GM18502 (cell line): Measurements from ENCODE around the gene DNAJC5G.
"Not testable (repeated sequence)": the region's sequence is repeated elsewhere in the genome, so short reads cannot be mapped to it uniquely, and the experiment has no call there.

ENCODE experiments used
- ATAC-seq: cut with Tn5 transposase; IDR thresholded peaks from one replicate; pipeline ENCODE4 v1.9.1; 2021; ENCODE audit warnings: mild to moderate bottlenecking; ENCODE audit not compliant: unreplicated experiment, poor library complexity

The DNAJC5G gene

DNA sequence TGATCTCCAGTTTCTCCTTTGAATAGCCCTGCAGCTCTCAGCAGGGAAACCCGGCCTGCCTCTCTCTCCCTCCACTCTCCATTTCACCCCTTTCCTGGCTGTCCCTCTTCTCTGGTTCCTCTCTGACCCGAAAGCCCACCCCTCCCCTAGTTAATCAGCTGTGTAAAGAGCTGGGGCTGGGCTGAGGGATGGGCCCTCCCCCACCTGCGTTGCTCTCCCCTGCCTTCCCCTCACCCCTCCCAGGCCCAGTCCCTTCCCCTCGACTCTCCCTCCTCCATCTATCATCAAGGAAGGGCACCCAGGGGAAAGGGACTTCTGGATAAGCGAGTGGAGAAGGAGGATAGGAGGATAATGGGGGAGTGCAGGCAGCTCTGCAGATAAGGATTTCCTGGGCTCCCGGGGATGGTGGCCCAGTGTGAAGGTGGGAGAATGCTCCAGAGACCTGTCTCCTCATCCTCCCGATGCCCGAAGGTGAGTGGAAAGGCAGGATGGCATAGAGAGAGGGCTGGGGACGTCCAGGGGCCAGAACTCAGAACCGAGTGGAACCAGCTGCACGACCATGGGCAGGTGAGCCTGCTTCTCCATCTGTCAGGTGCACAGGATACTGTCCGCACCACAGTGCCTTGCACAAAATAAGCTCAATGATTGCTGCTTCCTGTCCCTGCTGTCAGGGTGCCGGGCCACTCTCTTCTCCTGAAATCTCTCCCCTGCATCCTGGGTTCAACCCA is 24.4 kb upstream of the DNAJC5G start:
- no peak for ATAC-seq

DNA sequence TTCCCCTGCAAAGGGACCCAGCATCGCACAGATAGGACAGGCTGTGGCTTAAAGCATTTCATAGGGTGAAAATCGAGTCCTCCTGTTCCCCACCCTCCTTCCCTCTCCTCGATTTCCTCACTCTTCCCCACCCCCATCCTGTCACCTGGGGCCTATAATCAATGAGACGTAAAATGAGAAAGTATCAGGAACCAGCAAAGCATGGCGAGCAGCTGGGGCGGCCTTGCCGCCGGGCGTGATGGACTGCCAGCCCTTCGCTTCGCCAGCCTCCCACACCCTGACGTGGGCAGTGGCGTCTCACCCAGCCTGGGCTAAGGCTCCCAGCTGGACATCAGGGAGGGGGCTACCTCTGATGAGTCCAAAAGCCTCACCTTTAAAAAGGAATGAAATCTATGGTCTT is 23.5 kb upstream of the DNAJC5G start:
- ATAC-seq, result no peak

DNA sequence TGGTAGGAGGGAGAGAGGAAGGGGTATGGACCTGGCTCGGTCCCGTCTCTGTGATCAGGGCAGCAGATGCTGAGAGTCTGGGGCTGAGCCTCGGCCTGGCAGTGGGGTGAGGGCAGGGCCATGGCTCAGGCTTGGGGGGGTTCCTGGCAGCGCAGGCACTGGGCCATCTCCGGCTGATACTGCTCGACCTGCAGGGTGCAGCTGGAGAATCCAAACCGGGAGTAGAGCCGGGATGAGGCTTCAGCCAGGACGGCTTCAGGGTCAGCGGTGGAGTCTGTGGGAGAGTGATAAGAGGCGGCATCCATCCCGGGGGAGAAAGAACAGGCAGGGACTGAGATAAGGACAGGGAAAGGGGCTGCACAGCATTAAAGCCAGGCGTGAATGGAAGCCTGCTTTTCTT is 20.0 kb upstream of the DNAJC5G start:
- no peak for ATAC-seq

DNA sequence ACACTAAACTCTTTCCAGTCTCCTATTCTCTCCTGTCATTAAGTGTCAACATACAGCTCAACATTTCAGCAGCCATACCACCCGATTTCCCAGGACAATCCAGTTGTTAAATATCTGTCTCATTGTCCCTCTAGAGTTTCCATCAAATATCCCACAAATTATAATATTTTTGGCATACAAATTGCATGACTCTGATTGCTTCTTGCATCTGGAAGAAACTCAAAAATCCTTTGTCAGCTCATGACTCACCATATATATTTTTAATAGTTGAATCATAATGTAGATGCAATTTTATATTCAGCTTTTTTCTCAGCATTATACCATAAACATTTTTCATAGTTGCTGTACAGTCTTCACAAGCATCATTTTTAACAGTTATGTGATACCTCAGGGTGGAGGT is 19.6 kb upstream of the DNAJC5G start:
- ATAC-seq, result no peak

DNA sequence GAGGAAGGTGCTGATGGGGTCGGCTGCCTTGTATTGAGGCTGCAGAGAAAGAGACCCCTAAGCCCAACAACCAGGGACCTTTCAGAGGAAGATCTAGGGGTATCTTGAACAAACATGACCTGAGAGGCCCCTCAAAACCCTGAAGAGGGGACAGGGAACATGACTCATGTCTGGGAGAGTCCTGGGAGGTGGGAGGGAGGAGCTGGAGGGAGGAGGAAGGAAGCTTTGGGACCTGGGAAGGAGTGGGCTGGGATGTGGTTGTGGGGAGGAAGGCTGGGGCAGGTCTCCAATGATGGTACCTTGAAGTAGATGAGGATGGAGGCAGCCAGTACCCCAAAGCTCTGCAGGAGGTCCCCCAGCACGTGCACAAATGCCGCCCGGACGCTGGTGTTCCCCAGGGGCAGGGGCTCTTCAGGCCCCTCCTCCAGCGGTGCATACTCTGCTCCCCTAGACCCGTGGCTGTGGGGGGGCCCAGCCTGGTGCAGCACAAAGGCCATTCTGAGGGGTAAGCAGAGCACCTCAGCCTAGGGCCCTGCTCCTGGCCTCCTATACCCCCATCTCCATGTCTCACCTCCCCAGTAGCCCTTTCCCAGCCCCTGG is 18.3 kb upstream of the DNAJC5G start:
- no peak for ATAC-seq

DNA sequence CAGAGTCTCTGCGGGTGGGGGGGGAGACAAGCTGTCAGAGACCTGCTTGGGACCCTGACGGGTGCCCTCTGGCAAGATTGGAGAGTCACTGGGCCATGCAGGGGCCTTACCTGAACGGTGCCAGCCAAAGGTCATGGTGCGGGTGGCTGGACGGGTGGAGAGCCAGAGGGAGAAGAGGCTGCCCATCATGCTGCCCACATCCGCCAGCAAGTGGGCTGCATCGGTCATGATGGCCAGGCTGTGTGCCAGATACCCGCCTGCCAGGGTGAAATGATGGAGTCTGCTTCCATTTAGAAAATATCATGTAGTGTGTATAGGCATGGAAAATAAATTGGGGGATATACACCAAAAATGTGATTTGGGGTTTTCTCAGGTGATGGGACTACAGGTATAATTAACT is 17.2 kb upstream of the DNAJC5G start:
- no peak for ATAC-seq

DNA sequence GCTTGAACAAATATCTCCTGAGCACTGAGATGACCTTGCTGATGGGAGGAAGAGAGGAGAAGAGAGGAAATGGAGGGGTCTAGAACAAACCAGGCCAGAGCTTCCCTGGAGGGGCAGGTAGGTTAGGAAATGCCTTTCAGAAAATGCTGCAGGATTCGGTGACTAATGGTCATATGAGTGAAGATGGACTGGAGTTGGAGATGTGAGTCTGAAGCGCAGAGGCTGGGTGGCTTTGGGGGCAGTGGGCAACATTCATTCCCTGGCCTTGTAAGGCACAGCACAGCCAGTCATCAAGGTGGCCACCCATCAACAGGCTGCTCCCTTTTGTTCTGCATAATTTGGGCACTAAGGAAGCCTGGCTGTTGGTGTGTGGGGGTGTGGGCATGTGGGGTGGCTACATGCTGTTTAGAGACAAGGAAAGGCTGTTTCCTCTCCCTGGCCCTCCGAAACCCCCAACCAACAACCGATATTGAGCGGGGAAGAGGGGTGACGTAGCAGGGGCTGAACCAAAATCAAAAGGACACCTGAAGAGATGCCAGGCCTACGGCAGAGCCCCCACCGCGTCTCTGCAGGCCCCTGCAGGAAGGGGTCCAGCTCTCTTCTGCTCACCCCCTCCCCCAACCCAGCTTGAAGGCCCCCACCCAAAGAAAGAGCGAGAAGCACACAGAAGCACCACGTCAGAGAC is 13.8 kb upstream of the DNAJC5G start:
- no peak for ATAC-seq

DNA sequence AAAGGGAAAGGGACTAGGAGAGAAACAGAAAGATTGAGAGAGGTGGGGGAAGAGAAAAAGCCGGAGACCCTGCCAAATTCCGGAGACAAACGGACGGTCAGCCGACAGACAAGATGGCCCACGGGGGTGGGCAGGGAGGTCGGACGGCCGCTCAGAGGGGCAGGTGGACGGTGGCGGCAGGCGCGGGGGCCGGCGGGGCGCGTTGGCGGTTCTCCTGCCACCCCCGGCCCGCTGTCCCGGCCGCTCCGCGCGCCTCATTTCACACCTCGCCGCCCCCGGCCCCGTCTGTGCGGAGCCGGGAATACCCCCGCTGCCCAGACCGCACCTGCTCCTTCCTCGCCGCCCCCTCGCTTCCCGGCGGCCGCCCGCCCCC is 13.3 kb upstream of the DNAJC5G start:
- no peak for ATAC-seq

DNA sequence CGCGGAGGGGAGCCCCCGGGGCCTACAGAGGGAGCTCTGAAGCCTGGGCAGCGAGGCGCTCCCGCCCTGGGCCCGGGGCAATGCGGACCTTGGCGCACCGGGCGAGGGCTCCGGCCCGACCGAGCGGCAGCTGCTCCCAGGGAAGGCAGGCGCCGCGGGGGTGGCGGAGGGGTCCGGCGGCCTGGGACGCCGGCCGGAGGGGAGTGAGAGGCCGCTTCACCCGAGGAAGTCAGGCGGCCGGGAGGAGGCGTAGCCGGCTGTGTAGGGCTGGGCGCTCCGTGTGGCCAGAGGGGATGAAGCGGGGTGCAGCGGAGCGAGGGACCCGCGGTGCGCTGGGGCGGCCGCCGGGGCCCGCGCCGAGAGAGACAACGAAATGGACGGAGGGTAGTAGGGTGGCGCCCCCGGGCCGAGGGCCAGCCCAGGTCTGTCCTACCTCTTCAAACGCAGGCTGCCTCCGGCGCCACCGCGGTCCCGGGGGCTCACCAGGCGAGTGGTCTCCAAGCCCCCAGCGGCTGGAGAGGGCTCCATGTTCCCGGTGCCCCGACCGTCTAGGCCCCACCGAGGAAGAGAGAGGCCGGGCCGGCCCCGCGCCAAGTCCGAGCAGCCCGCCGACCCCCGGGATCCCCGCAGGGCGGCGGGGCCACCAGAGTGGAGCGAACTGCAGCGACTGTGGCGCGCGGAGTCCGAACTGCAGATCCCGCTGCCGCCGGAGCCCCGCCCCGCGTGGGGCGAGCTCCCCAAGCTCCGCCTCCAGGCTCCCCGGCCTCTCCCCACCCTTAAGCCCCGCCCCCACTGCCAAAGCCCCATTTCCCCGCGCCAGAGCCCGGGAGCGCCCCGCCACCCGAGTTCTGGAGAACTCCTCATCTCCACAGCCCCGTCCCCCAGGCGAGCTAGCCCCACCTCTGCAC is 12.6 kb upstream of the DNAJC5G start, which contains the start of gene SLC30A3:
Gene SLC30A3 (minus strand): TSS at position 669 of the 908 bp plus-strand sequence. CDS start 141 bp downstream, at position 528.
- no peak for ATAC-seq

DNA sequence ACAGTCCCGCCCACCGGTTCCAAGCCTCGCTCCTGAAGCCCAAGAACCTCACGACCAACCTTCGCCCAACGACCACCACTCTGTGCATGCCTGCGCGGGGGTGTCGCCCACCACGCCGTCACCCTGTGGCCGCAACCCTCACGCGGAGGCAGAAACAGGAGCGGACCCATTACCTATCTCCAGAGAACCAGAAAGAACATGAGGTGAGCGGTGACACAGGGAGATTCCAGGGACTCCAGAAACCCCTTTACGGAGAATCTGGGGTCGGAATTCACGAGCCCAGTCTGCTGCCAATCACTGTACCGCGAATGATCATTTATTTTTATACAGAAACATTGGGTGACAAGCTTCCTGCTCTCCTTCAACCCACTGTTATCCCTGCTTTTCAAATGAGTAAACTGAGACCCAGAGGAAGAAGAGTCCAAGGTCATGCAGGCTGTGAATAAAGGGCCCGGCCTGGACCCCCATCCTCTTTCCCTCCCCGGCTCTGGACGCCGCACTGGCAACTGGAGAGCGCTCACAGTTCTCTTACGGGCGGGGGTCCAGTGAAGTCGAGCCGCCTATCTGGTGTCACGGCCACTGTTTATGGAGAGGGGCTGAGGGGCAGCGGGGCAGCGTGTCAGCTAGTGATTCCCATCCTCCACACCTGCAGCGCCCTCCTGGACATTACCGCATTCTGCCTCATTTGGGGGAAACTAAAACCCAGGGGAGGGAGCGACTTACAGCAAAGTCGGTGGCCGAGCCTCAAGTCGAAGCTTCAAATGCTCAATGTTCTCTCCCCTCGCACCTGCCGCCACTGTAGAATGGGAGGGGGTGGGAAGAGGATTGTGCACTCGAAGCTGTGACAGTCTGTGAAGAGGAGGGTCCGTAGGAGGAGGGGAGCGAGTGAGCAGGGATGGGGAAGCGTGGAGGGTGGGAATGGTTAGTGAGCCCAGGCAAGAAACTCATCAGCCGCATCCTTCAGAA is 11.7 kb upstream of the DNAJC5G start:
- no peak for ATAC-seq

DNA sequence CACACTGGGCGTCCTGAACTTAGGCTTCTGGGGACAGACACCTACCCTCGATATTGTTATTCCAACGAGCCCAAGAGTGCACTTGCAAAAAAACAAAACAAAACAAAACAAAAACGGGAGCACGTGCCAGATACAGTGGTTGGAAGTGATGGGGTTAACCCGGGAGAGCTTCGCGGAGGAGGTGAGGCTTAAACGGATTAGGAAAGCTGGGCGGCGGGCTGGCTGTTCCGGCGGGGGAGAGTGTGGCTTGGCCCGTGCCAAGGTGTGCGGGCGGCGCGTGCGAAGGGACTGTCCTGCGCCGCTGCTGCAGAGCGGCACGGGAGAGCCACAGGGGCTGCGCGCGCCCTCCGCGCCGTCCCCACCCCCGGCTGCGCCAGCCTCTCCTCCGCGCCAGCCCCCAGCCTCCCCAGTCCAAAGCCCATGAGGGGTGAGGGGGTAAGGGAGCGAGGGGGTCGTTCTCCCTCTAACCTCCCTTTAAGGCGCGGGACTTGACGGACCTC is 10.9 kb upstream of the DNAJC5G start:
- peak; percentile 24 for ATAC-seq

DNA sequence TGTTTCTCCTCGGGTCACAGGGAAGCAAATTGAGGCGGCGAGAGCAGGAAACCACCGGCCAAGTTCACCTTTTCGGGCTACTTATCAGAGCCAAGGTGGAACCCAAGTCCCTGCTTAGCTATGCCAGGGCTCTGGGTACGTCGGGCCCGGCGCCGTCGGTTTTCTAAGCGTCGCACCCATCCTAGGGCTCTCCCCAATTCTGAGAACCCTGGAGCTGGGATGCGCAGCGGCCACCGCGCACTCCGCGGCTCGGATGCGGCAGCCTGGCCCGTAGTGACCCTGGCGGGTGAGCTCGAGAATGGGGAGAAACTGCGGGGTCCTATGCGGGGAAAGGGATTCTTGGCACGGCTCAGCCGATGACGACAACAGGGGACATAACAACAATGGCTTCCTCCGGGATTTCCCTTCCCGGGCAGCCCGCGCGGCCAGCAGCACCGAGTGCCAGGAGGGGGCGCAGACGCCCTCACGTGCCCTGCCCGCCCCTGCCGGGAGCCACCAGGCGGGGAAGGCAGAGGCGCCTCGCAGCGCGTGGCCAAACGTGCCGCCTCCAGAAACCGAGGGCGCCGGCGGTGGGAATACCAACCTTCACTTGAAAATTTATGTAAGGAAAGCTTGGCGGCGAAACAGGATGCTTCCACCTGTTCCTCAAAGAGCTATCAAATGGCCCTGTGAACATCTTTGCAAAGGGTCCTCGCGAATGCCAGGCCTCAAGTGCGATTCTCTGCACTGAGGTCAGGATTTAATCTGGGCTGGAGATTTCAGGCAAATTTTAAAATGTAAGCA is 10.3 kb upstream of the DNAJC5G start:
- peak; percentile 55 for ATAC-seq

DNA sequence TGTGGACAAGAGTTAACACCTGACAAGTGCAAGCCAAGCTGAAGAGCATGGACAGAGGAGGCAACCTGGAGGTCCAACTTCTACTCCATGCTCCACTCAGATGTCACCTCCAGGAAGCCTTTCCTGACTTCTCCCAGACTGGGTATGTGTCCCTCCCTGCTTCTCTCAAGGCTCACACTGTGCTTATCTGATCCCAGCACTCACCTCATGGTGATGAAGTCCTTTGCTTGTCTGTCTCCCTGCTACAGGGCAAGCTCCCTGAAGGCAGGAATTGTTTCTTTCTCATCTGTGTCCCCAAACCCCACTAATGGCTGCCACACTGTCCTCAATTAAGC is 9.7 kb upstream of the DNAJC5G start:
- ATAC-seq, result no peak

DNA sequence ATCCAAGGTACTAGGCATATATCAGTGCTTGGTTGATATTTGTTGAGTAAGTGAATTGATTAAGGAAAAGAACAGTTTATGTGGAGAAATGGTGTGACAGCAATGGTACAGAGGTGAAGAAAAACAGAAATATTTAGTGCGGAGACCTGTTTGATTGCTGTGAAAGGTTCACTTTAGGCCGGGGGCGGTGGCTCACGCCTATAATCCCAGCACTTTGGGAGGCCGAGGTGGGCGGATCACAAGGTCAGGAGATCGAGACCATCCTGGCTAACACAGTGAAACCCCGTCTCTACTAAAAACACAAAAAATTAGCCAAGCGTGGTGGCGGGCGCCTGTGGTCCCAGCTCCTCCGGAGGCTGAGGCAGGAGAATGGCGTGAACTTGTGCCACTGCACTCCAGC is 6.9 kb upstream of the DNAJC5G start:
- ATAC-seq, result not testable (repeated sequence)

DNA sequence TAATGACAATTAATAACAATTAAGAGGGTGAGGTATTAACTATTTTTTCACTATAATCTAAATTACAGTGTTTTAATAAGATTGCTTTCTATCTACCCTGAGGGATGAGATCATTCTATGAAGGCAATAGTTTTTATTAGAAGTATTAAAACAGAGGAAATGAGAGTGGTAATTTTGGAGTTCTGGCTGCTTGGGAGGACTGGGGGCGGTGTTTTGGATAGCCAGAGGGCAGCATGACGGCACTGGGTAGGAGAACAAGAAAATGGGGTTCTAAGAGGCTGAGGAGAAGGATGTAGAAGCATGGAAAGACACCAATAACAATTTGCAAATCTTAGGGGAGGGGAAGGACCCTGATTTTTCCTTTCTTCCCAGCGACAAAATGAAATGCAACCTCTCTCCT is 5.1 kb upstream of the DNAJC5G start:
- ATAC-seq, result no peak

DNA sequence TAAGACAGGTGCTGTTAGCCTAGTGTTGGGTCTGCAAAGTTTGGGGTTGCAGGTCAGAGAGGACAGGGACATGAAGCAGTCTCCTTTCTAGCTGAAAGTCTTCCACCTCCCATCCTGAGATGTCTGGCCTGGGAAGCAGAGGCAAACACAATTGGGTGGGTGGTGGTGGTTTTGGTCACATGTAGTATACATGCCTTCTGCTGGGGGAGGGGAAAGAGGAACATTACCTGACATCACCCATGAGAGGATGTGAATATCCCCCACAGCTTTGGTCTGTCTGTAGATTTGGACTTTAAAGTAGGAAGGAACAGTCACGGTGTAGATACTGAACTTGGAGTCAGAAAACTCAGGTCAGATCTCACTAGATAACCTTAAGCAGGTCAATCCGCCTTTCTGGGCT is 4.6 kb upstream of the DNAJC5G start:
- ATAC-seq, result no peak

DNA sequence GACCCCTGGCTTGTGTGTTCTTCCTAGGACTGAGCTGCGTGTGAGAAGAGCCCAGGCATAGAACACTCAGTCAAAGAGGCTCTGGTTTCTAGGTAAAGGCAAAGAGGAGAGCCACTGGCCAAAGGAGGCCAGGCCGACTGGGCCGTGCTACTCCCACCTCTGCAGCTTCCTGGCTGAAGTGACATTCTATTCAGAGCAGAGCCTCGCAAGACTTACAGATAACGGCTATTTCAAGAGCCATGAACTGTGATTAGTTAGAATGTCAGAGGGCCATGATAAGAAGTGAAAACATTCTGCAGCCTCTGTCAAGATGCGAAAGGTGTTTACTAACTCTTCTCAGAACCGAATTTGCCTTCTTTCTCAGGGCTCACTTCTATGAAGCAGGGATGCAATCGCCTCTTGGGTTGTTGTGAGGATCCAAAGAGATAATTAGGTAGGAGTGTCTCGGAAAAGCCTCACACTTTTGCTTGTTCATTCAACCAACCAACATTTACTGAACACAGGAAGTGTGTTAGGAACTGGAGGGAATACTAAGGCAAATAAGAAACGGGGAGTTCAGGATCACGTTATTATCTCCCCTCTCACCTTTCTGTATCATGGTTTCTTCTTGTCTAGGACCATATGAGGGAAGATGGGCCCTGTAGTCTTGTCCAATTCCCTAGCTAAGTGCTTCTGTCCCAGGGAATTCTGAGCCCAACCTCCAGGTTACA is 3.4 kb upstream of the DNAJC5G start:
- no peak for ATAC-seq
